OCI-LY7 (cell line): ENCODE measurements around the gene IL6ST. TPM values are rescaled to one million over a fixed set of nuclear protein-coding genes. Genes with fewer than 3 reads are reported as not detected.

Source experiments
- BruUV-seq: library from RNA; stranded (reverse); fragments of 400-500 nt; replicated peaks from 2 replicates; lab custom pipeline; 2021; lab: Mats Ljungman, UMichigan
- CTCF ChIA-PET: fragments of 300-600 bp; sonication (Branson Sonifier 250); formaldehyde crosslinking; loops from one replicate; lab custom pipeline; 2022; ENCODE audit warnings: antibody characterized with exemption; ENCODE audit not compliant: unreplicated experiment; lab: Charles Lee
- POLR2A ChIA-PET: fragments of 300-600 bp; sonication (Branson Sonifier 250); formaldehyde crosslinking; loops from one replicate; lab custom pipeline; 2022; ENCODE audit warnings: antibody characterized with exemption; lab: Charles Lee
- DNase-seq: peaks from one replicate; pipeline ENCODE4 v3.0.0-alpha.2; 2015; ENCODE audit warnings: low spot score
- H2AFZ ChIP-seq: fragments of 200-600 bp; sonication (generic), shearing (Covaris generic); 2 replicates; pipeline ENCODE4 v1.6.1; 2014; ENCODE audit warnings: mild to moderate bottlenecking, antibody characterized with exemption, low read length, moderate library complexity
- H3K27ac ChIP-seq: fragments of 200-600 bp; sonication (generic); 2 replicates; pipeline ENCODE4 v1.5.1; 2014; ENCODE audit warnings: mixed run types, low read depth, mild to moderate bottlenecking, moderate library complexity, low read length, inconsistent platforms; ENCODE audit not compliant: poor library complexity, severe bottlenecking
- H3K36me3 ChIP-seq: fragments of 200-600 bp; sonication (generic); 2 replicates; pipeline ENCODE4 v1.6.1; 2014; ENCODE audit warnings: mild to moderate bottlenecking, antibody characterized with exemption, low read length, moderate library complexity, mixed read lengths; ENCODE audit not compliant: insufficient read depth
- H3K4me1 ChIP-seq: fragments of 200-600 bp; sonication (generic); 2 replicates; pipeline ENCODE4 v1.5.1; 2014; ENCODE audit warnings: mild to moderate bottlenecking, low read length; ENCODE audit not compliant: insufficient read depth, poor library complexity, severe bottlenecking
- H3K4me2 ChIP-seq: fragments of 200-600 bp; sonication (generic); 2 replicates; pipeline ENCODE4 v1.6.1; 2014; ENCODE audit warnings: mild to moderate bottlenecking, low read length
- H3K4me3 ChIP-seq: fragments of 200-600 bp; sonication (generic); 2 replicates; pipeline ENCODE4 v1.5.1; 2014; ENCODE audit warnings: mild to moderate bottlenecking, low read depth, low read length; ENCODE audit not compliant: poor library complexity, severe bottlenecking
- H3K79me2 ChIP-seq: fragments of 200-600 bp; sonication (generic); 2 replicates; pipeline ENCODE4 v1.6.1; 2016; ENCODE audit warnings: low read depth, mild to moderate bottlenecking, low read length, moderate library complexity, mixed read lengths; ENCODE audit not compliant: insufficient read depth
- H3K9me2 ChIP-seq: fragments of 200-600 bp; sonication (generic); 2 replicates; pipeline ENCODE4 v1.6.1; 2016; ENCODE audit warnings: mild to moderate bottlenecking, low read length, mixed read lengths; ENCODE audit not compliant: insufficient read depth
- H3K9me3 ChIP-seq: fragments of 200-600 bp; sonication (generic); 2 replicates; pipeline ENCODE4 v1.6.1; 2014; ENCODE audit warnings: mild to moderate bottlenecking, mixed run types, low read length, mixed read lengths
- H4K20me1 ChIP-seq: fragments of 200-600 bp; sonication (generic); 2 replicates; pipeline ENCODE4 v1.6.1; 2014; ENCODE audit warnings: mild to moderate bottlenecking, antibody characterized with exemption, low read length, moderate library complexity, mixed read lengths; ENCODE audit not compliant: insufficient read depth
- CTCF ChIP-seq: fragments of 200-600 bp; sonication (generic); conservative IDR thresholded peaks from 2 replicates; pipeline ENCODE4 v1.5.1; 2014; ENCODE audit warnings: mild to moderate bottlenecking, antibody characterized with exemption, low read length, moderate library complexity, mixed read lengths
- EZH2phosphoT487 ChIP-seq: fragments of 200-600 bp; sonication (generic); IDR thresholded peaks from 2 replicates; pipeline ENCODE4 v1.6.1; 2018; ENCODE audit warnings: low read depth, borderline replicate concordance, mild to moderate bottlenecking, mixed run types, antibody characterized with exemption, low read length, moderate library complexity, mixed read lengths
- intact Hi-C: fragments of 100-400 bp; cut with micrococcal nuclease; formaldehyde crosslinking; loops from one replicate; pipeline ENCODE4 v1.10.0; 2022; ENCODE audit not compliant: unreplicated experiment
- total RNA-seq, 2 experiments: library from RNA; depleted of rRNA in 1 of 2; stranded (reverse); fragments of >200 nt in 1 of 2; shearing (Covaris generic) in 1 of 2; gene quantifications; 2 replicates each; pipeline ENCODE4 v1.2.3, GENCODE V29; 2014 to 2022

Gene IL6ST
- total RNA-seq, 2 experiments from 2014 or later = 5.6 to 13.3 TPM

GRCh38 chr5:55896663-55897062 is 98.1 kb downstream of the IL6ST start:
- Histone ChIP-seq H3K27ac (no peak overlapping the region), H3K9me2 (no peaks in the 10 kb centered on the region), H3K9me3 (no peaks in the 10 kb centered on the region), H3K79me2 (no peaks in the 10 kb centered on the region), H3K36me3 (no peaks in the 10 kb centered on the region), H3K4me3 (no peak overlapping the region), H3K4me2 (no peak overlapping the region), H4K20me1 (no peaks in the 10 kb centered on the region), H3K4me1 (no peaks in the 10 kb centered on the region), H2AFZ (no peak overlapping the region)
- no peak for DNase-seq
- intact Hi-C loops = no loop called here
- TF ChIP-seq EZH2phosphoT487 (no peak), CTCF (no peak)
- ChIA-PET CTCF (no interaction called here), POLR2A (no interaction called here)
- no TSS peak for BruUV-seq

GRCh38 chr5:55896238-55896637 is 98.5 kb downstream of the IL6ST start:
- ChIA-PET POLR2A (interaction anchor here (0.6 kb wide), 1 partner anchor 258 kb away, joined by 7 read pairs; no protein-coding TSS in a partner anchor), CTCF (no interaction called here)
- Histone ChIP-seq H3K4me1 (no peaks in the 10 kb centered on the region), H3K36me3 (no peaks in the 10 kb centered on the region), H3K79me2 (no peaks in the 10 kb centered on the region), H2AFZ (no peak overlapping the region), H3K9me2 (no peaks in the 10 kb centered on the region), H3K9me3 (no peaks in the 10 kb centered on the region), H3K4me2 (no peak overlapping the region), H3K4me3 (no peak overlapping the region), H3K27ac (no peak overlapping the region), H4K20me1 (no peaks in the 10 kb centered on the region)
- BruUV-seq = no TSS peak
- intact Hi-C loops = no loop called here
- TF ChIP-seq CTCF (no peak), EZH2phosphoT487 (no peak)
- DNase-seq = no peak

GRCh38 chr5:55895346-55895745 is 99.4 kb downstream of the IL6ST start:
- TF ChIP-seq EZH2phosphoT487 (no peak), CTCF (no peak)
- H3K9me2 ChIP-seq = no peaks in the 10 kb centered on the region
- ChIA-PET POLR2A (interaction anchor here (0.8 kb wide), 1 partner anchor 17 kb away, joined by 3 read pairs; no protein-coding TSS in a partner anchor), CTCF (no interaction called here)
- intact Hi-C loops = no loop called here
- no peak overlapping the region for H3K27ac ChIP-seq
- no peak overlapping the region for H2AFZ ChIP-seq
- DNase-seq = no peak
- no peak overlapping the region for H3K4me3 ChIP-seq
- no peak overlapping the region for H3K4me2 ChIP-seq
- H4K20me1 ChIP-seq = no peaks in the 10 kb centered on the region
- H3K79me2 ChIP-seq = no peaks in the 10 kb centered on the region
- BruUV-seq = no TSS peak
- no peaks in the 10 kb centered on the region for H3K36me3 ChIP-seq
- H3K4me1 ChIP-seq = no peaks in the 10 kb centered on the region
- H3K9me3 ChIP-seq = no peaks in the 10 kb centered on the region
